HCT116 (cell line): Measurements from ENCODE around the gene ETNPPL.

Source experiments
- CBX3 ChIP-seq: IDR thresholded peaks from 2 replicates; pipeline ENCODE4 v1.6.1; 2012; ENCODE audit warnings: low read depth
- CTCF ChIP-seq, 3 experiments: fragments of 200-600 bp in 1 of 3; sonication (generic) in 1 of 3; IDR thresholded peaks in 2 of 3; conservative IDR thresholded peaks in 1 of 3; 2 replicates each; pipeline ENCODE4 v1.5.1; 2012 to 2017; ENCODE audit warnings: low read depth in 2 of 3, low read length in 2 of 3, antibody characterized with exemption in 1 of 3, borderline replicate concordance in 1 of 3, control low read depth in 1 of 3, mild to moderate bottlenecking in 1 of 3, mixed read lengths in 1 of 3, mixed run types in 1 of 3, moderate library complexity in 1 of 3; ENCODE audit not compliant: insufficient read depth in 1 of 3
- EGR1 ChIP-seq: IDR thresholded peaks from 2 replicates; pipeline ENCODE4 v1.6.1; 2012; ENCODE audit warnings: low read depth
- EZH2 ChIP-seq: fragments of 200-600 bp; sonication (generic); IDR thresholded peaks from 2 replicates; pipeline ENCODE4 v1.6.1; 2017; ENCODE audit warnings: antibody characterized with exemption, mixed run types
- EZH2phosphoT487 ChIP-seq: fragments of 200-600 bp; IDR thresholded peaks from 2 replicates; pipeline ENCODE4 v1.6.1; 2018; ENCODE audit warnings: antibody characterized with exemption, borderline replicate concordance
- JUND ChIP-seq: IDR thresholded peaks from 2 replicates; pipeline ENCODE4 v1.6.1; 2012
- MAX ChIP-seq: IDR thresholded peaks from 2 replicates; pipeline ENCODE4 v1.6.1; 2012
- POLR2A ChIP-seq: IDR thresholded peaks from 2 replicates; pipeline ENCODE4 v1.7.0; 2011; ENCODE audit warnings: borderline replicate concordance; ENCODE audit not compliant: insufficient read depth, insufficient read length; ENCODE audit errors: extremely low read depth
- POLR2AphosphoS5 ChIP-seq: IDR thresholded peaks from 2 replicates; pipeline ENCODE4 v1.6.1; 2011; ENCODE audit warnings: mild to moderate bottlenecking, low read depth, low read length, moderate library complexity
- SIN3A ChIP-seq: IDR thresholded peaks from 2 replicates; pipeline ENCODE4 v1.6.1; 2012; ENCODE audit warnings: low read depth
- YY1 ChIP-seq: IDR thresholded peaks from 2 replicates; pipeline ENCODE4 v1.6.1; 2011; ENCODE audit warnings: low read length, low read depth, moderate library complexity, mild to moderate bottlenecking; ENCODE audit not compliant: insufficient replicate concordance; ENCODE audit errors: extremely low read depth
- ZBTB33 ChIP-seq: IDR thresholded peaks from 2 replicates; pipeline ENCODE4 v1.6.1; 2011; ENCODE audit warnings: mild to moderate bottlenecking, low read length, moderate library complexity; ENCODE audit not compliant: insufficient replicate concordance; ENCODE audit errors: extremely low read depth
- ZFX ChIP-seq: fragments of 450-650 bp; IDR thresholded peaks from 2 replicates; pipeline ENCODE4 v1.6.1; 2017

- TF ChIP-seq EZH2phosphoT487 (no peak), CTCF (IDR thresholded peaks at IDR 0.05 in 2 of 3, conservative IDR thresholded peaks at IDR 0.05 in 1 of 3; ENCODE audit: borderline replicate concordance in 1 of 3, insufficient read depth in 1 of 3, low read depth in 2 of 3, low read length in 2 of 3) (no peak), ZBTB33 (no peak), POLR2AphosphoS5 (no peak), YY1 (no peak), EZH2 (no peak), MAX (no peak), POLR2A (no peak), ZFX (no peak), SIN3A (no peak), EGR1 (no peak), CBX3 (no peak), JUND (no peak)
Measured at GRCh38 chr4:108763226-108763593, 357 bp upstream of the ETNPPL start.
